Activated T-helper 17 cell treated with anti-CD3 and anti-CD28 coated beads, Interleukin-2, amount 50 U/mL, for 72 hours (primary cell): ENCODE data around the gene HPS4. TPM values are rescaled to one million over a fixed set of nuclear protein-coding genes. Genes with fewer than 3 reads are reported as not detected.

Experiments used
- ATAC-seq: fragments of 150-1000 bp; cut with Tn5 transposase; replicated peaks from 2 replicates; pipeline ENCODE4 v1.10.0; 2021; ENCODE audit warnings: mild to moderate bottlenecking, moderate library complexity
- H3K27ac Mint-ChIP-seq: one replicate; pipeline ENCODE4 v1.8.0; 2022; ENCODE audit warnings: mixed read lengths
- H3K27me3 Mint-ChIP-seq: one replicate; pipeline ENCODE4 v1.8.0; 2022; ENCODE audit warnings: mixed read lengths
- H3K36me3 Mint-ChIP-seq: one replicate; pipeline ENCODE4 v1.8.0; 2022; ENCODE audit warnings: low read depth, mild to moderate bottlenecking, mixed read lengths
- H3K4me1 Mint-ChIP-seq: one replicate; pipeline ENCODE4 v1.8.0; 2022; ENCODE audit warnings: mixed read lengths
- H3K4me3 Mint-ChIP-seq: one replicate; pipeline ENCODE4 v1.8.0; 2022; ENCODE audit warnings: mild to moderate bottlenecking, mixed read lengths
- H3K9me3 Mint-ChIP-seq: one replicate; pipeline ENCODE4 v1.8.0; 2022; ENCODE audit warnings: mixed read lengths
- total RNA-seq, 2 donors: library from RNA; stranded (reverse); gene quantifications; one replicate each; pipeline ENCODE4 v1.2.3, GENCODE V29; 2022

Gene HPS4
- total RNA-seq, 2 donors from 2014 or later = 36.4 to 56.3 TPM

- H3K4me3 Mint-ChIP-seq = no peak overlapping the region
- H3K27me3 Mint-ChIP-seq = no peaks in the 10 kb centered on the region
- no peak overlapping the region for H3K27ac Mint-ChIP-seq
- no peaks in the 10 kb centered on the region for H3K9me3 Mint-ChIP-seq
- no peak for ATAC-seq
- H3K4me1 Mint-ChIP-seq = no peaks in the 10 kb centered on the region
- H3K36me3 Mint-ChIP-seq = peaks cover 89% of the 10 kb centered on the region
These were observed 19.3 kb downstream of the HPS4 start for GRCh38 chr22:26464312-26464711.

- ATAC-seq = no peak
- peaks cover 83% of the 10 kb centered on the region for H3K36me3 Mint-ChIP-seq
- no peaks in the 10 kb centered on the region for H3K9me3 Mint-ChIP-seq
- H3K27ac Mint-ChIP-seq = no peak overlapping the region
- H3K4me3 Mint-ChIP-seq = no peak overlapping the region
- no peaks in the 10 kb centered on the region for H3K4me1 Mint-ChIP-seq
- no peaks in the 10 kb centered on the region for H3K27me3 Mint-ChIP-seq
These were observed 19.9 kb downstream of the HPS4 start for GRCh38 chr22:26463688-26464087.

GRCh38 chr22:26463101-26463661 is 20.4 kb downstream of the HPS4 start:
- H3K27ac Mint-ChIP-seq = peak overlapping the region; percentile 30
- H3K36me3 Mint-ChIP-seq = peaks cover 83% of the 10 kb centered on the region
- H3K4me3 Mint-ChIP-seq = no peak overlapping the region
- no peaks in the 10 kb centered on the region for H3K4me1 Mint-ChIP-seq
- no peaks in the 10 kb centered on the region for H3K27me3 Mint-ChIP-seq
- H3K9me3 Mint-ChIP-seq = no peaks in the 10 kb centered on the region
- no peak for ATAC-seq

- H3K4me1 Mint-ChIP-seq = no peaks in the 10 kb centered on the region
- no peaks in the 10 kb centered on the region for H3K9me3 Mint-ChIP-seq
- peaks cover 83% of the 10 kb centered on the region for H3K36me3 Mint-ChIP-seq
- H3K4me3 Mint-ChIP-seq = no peak overlapping the region
- no peaks in the 10 kb centered on the region for H3K27me3 Mint-ChIP-seq
- H3K27ac Mint-ChIP-seq = peak overlapping the region; percentile 30
- ATAC-seq = no peak
These were observed 20.9 kb downstream of the HPS4 start for GRCh38 chr22:26462641-26463040.

- Mint-ChIP-seq H3K9me3 (no peaks in the 10 kb centered on the region), H3K4me1 (no peaks in the 10 kb centered on the region), H3K27ac (no peak overlapping the region), H3K36me3 (peaks cover 82% of the 10 kb centered on the region), H3K27me3 (no peaks in the 10 kb centered on the region), H3K4me3 (no peak overlapping the region)
- ATAC-seq = no peak
These were observed 21.5 kb downstream of the HPS4 start for GRCh38 chr22:26462051-26462450.

- Mint-ChIP-seq H3K36me3 (peaks cover 82% of the 10 kb centered on the region), H3K9me3 (no peaks in the 10 kb centered on the region), H3K4me1 (no peaks in the 10 kb centered on the region), H3K4me3 (no peak overlapping the region), H3K27ac (no peak overlapping the region), H3K27me3 (no peaks in the 10 kb centered on the region)
- peak; percentile 32 for ATAC-seq
These were observed 22.3 kb downstream of the HPS4 start for GRCh38 chr22:26461188-26461810.

GRCh38 chr22:26460202-26460601 is 23.4 kb downstream of the HPS4 start:
- Mint-ChIP-seq H3K27ac (no peak overlapping the region), H3K4me1 (no peaks in the 10 kb centered on the region), H3K4me3 (no peak overlapping the region), H3K9me3 (no peaks in the 10 kb centered on the region), H3K36me3 (peaks cover 78% of the 10 kb centered on the region), H3K27me3 (no peaks in the 10 kb centered on the region)
- ATAC-seq = no peak

GRCh38 chr22:26457661-26458272 is 25.8 kb downstream of the HPS4 start:
- H3K27ac Mint-ChIP-seq = no peak overlapping the region
- no peaks in the 10 kb centered on the region for H3K4me1 Mint-ChIP-seq
- no peaks in the 10 kb centered on the region for H3K27me3 Mint-ChIP-seq
- no peak overlapping the region for H3K4me3 Mint-ChIP-seq
- no peaks in the 10 kb centered on the region for H3K9me3 Mint-ChIP-seq
- no peak for ATAC-seq
- H3K36me3 Mint-ChIP-seq = peaks cover 74% of the 10 kb centered on the region

GRCh38 chr22:26453812-26454500 is 29.6 kb downstream of the HPS4 start:
- no peaks in the 10 kb centered on the region for H3K9me3 Mint-ChIP-seq
- no peak for ATAC-seq
- H3K36me3 Mint-ChIP-seq = peaks cover 55% of the 10 kb centered on the region
- H3K27ac Mint-ChIP-seq = no peak overlapping the region
- no peak overlapping the region for H3K4me3 Mint-ChIP-seq
- no peaks in the 10 kb centered on the region for H3K27me3 Mint-ChIP-seq
- H3K4me1 Mint-ChIP-seq = no peaks in the 10 kb centered on the region

- Mint-ChIP-seq H3K4me1 (no peaks in the 10 kb centered on the region), H3K27me3 (no peaks in the 10 kb centered on the region), H3K9me3 (no peaks in the 10 kb centered on the region), H3K36me3 (peaks cover 50% of the 10 kb centered on the region), H3K4me3 (no peak overlapping the region), H3K27ac (no peak overlapping the region)
- no peak for ATAC-seq
These were observed 30.4 kb downstream of the HPS4 start for GRCh38 chr22:26453216-26453615.

GRCh38 chr22:26452236-26453016 is 31.2 kb downstream of the HPS4 start:
- H3K27ac Mint-ChIP-seq = no peak overlapping the region
- H3K9me3 Mint-ChIP-seq = no peaks in the 10 kb centered on the region
- ATAC-seq = no peak
- H3K36me3 Mint-ChIP-seq = peaks cover 42% of the 10 kb centered on the region
- no peaks in the 10 kb centered on the region for H3K27me3 Mint-ChIP-seq
- no peaks in the 10 kb centered on the region for H3K4me1 Mint-ChIP-seq
- H3K4me3 Mint-ChIP-seq = no peak overlapping the region

- Mint-ChIP-seq H3K4me1 (no peaks in the 10 kb centered on the region), H3K4me3 (no peak overlapping the region), H3K27ac (no peak overlapping the region), H3K27me3 (no peaks in the 10 kb centered on the region), H3K36me3 (peaks cover 30% of the 10 kb centered on the region), H3K9me3 (no peaks in the 10 kb centered on the region)
- ATAC-seq = no peak
These were observed 33.0 kb downstream of the HPS4 start for GRCh38 chr22:26450453-26451185.

- Mint-ChIP-seq H3K9me3 (no peaks in the 10 kb centered on the region), H3K4me1 (peaks cover 5% of the 10 kb centered on the region), H3K27ac (peak overlapping the region; percentile 36), H3K36me3 (peaks cover 35% of the 10 kb centered on the region), H3K4me3 (no peak overlapping the region), H3K27me3 (no peaks in the 10 kb centered on the region)
- no peak for ATAC-seq
These were observed 34.6 kb downstream of the HPS4 start for GRCh38 chr22:26448941-26449340.

- Mint-ChIP-seq H3K9me3 (no peaks in the 10 kb centered on the region), H3K4me1 (peaks cover 5% of the 10 kb centered on the region), H3K4me3 (no peak overlapping the region), H3K27ac (peak overlapping the region; percentile 74), H3K27me3 (no peaks in the 10 kb centered on the region), H3K36me3 (peaks cover 35% of the 10 kb centered on the region)
- ATAC-seq = no peak
These were observed 35.2 kb downstream of the HPS4 start for GRCh38 chr22:26448334-26448733.
